ENCODE measurements around the gene CRYGD. TPM values are rescaled to one million over a fixed set of nuclear protein-coding genes. Genes with fewer than 3 reads are reported as not detected.
"Not testable (repeated sequence)": the region's sequence is repeated elsewhere in the genome, so short reads cannot be mapped to it uniquely, and the experiment has no call there.

CRYGD gene
- total RNA-seq, 4 donors from 2014 or later, result not detected

DNA sequence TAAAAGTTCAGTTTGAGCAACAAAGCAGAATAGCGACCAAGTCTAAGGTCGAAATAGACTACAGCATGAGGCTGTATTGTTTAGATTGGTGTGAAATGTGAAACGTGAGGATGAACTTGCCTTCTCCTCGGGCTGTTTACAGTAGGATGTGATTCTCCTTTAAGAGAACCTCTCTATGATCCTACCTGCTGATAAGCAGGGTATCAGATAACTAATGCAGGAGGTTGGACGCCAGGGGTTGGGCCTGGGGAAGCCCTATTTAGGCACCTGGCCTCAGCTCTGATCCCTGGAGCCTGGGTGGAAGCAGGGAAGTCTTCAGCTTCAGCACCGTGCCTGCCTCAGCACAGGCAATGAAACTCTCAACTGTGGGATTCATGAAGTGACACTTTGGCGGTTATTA is 11.4 kb downstream of the CRYGD start:
- no peak for DNase-seq (ENCODE audit: low spot score)
- no peak for TF ChIP-seq CTCF (IDR thresholded peaks at IDR 0.05)
- no peak for ATAC-seq (ENCODE audit: low FRiP score)

DNA sequence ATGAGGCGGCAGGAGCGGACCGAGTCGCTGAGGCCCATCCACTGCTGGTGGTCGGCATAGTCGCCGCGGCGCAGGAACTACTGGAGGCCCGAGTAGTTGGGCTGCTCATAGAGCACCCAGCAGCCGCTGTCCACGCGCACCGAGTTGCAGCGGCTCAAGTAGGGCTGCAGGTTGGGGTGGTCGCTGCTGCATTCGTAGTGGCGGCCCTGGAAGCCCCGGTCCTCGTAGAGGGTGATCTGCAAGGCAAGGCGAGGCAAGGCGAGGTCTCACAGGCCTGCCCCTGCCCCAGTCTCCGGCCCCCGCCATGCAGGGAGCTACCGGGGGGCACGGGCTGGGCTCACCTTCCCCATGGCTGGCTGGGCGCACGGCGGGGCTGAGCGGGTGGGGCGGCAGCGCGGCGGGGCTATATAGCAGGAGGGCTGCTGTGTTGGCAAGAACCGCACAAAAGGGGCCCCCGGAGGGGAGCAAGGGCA is 12.0 kb downstream of the CRYGD start:
- not testable (repeated sequence) for DNase-seq (ENCODE audit: low spot score); ATAC-seq (ENCODE audit: low FRiP score)

DNA sequence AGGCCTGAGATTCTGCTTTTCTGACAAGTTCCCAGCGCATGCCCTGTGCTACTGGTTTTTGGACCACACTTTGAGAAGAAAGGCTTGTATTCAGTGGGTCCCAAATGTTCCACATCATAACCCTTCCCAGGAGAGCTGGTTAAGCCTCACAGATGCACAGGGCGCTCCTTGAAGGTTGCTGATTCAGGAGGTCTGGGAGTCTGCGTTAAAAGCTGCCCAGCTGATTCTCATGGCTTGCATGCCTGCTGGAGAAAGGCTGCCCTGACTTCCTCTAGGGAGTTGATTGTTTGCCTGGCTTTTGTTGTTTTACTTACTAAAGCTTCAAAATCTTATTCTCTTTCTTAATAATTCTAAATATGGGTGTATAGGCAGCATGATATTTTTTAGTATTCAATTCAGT is 20.7 kb downstream of the CRYGD start:
- no peak for DNase-seq (ENCODE audit: low spot score)
- no peak for TF ChIP-seq CTCF (IDR thresholded peaks at IDR 0.05)
- no peak for ATAC-seq (ENCODE audit: low FRiP score)

DNA sequence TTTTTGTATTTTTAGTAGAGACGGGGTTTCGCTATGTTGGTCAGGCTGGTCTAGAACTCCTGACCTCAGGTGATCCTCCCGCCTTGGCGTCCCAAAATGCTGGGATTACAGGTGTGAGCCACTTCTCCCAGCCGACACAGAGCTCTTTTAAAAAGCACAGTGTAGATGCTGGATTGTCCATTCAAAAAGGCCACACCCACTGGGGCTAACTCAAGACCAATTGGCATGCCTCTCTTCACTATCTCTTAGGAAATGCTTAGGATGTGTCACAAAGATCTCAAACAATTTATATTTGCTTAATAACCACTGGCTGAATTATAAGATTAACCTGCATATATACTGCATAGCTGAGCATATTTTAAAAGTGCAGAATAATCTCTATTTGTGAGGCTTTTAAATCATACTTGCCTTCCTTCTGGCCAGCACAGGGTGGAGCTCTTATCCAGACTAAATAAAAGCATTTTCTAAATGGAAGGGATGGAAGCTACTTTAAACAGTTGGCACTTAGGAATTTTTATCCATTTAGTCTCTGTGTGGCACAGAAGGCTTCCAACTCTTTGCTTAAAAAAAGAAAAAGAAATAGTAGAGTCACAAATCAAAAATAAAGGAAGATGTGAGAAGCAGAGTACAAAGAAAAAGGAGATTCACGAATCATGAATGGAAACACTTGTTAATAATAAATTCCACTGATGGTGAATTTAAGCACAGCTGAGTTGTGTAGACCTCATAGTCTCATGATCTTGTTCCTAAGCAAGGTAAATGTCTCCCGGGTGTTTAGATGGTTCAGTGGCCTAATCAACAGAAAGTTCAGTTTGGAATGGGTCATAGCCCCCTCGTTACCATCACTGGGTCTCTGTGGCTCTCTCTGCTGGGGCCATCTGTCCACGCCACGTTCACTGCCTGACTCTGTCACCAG is 22.4 kb downstream of the CRYGD start:
- TF ChIP-seq CTCF (IDR thresholded peaks at IDR 0.05), result no peak
- DNase-seq (ENCODE audit: low spot score), result no peak
- ATAC-seq (ENCODE audit: low FRiP score), result no peak

DNA sequence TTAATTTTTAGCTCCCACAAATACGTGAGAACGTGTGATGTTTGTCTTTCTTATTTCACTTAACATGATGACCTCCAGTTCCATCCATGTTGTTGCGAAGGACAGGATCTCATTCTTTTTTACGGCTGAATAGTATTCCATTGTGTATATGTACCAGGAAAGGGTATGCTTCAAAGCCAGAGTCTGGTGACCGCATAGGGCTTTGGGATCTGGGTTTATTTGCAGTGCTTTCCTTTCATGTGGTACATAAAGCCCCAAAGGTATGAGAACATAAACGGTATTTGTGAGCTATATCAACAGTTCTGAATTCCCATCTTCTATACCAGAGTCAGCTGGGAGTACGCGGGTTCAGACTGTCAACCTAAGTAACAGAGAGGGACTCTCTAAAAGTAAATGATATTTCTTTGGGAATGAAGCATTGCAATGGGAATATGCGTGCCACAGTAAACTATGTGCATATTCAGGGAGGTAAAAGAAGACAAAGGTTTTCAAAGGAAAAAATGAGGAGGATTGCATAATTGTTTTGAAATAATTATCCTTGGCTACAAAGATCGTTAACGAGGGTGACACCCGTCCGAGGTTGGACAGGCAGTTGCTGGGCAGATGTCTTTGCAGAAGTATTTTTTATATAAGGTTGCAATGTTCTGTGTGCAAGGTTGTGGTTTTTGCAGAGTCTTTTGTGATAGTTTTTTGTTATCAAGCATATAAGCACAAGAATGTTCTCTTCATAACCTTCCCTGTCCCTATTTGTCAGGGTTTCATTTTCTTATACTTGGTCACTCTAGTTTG is 24.4 kb downstream of the CRYGD start:
- no peak for TF ChIP-seq CTCF (IDR thresholded peaks at IDR 0.05)
- ATAC-seq (ENCODE audit: low FRiP score), result no peak
- no peak for DNase-seq (ENCODE audit: low spot score)

GRCh38 chr2:208098701-208099100 is 25.6 kb downstream of the CRYGD start:
- DNase-seq (ENCODE audit: low spot score); ATAC-seq (ENCODE audit: low FRiP score): not testable (repeated sequence)

DNA sequence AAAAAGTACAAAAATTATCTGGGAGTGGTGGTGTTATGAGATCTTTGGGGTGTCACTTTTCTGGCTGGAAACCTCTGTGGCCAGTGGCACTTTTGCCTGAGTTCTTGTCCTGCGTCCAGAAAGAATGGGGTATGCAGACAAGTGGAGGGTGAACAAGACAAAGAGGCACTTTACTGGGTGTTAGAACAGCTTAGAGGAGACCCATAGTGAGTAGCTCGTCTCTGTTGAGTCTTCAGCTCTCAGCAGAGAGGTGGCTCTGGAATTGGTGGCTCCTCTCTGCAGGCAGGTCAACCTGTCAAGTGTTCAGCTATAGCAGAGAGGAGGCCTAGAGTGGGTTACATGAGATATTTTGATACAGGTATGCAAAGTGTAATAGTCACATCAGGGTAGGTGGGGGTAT is 26.1 kb downstream of the CRYGD start:
- TF ChIP-seq CTCF (IDR thresholded peaks at IDR 0.05), result no peak
- ATAC-seq (ENCODE audit: low FRiP score) (no peak), DNase-seq (ENCODE audit: low spot score) (no peak)

DNA sequence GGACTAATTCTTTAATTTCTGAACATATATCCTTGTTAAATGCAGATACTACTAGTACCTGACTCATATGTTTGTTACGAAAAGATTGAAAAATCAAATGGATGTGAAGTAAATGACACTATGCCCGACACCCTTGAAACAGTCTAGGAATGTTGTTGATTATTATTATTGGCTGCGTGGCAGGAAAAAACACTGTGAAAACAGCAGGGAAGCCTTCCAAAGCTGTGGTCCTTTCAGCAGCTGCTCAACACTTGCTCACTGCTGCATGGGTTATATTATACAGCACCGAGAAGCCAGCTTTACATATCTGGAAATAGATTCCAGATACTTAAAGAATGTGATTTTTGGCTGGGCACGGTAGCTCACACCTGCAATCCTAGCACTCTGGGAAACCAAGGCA is 26.5 kb downstream of the CRYGD start:
- DNase-seq (ENCODE audit: low spot score) (no peak), ATAC-seq (ENCODE audit: low FRiP score) (no peak)
- TF ChIP-seq CTCF (IDR thresholded peaks at IDR 0.05), result no peak

Data from omental fat pad (tissue), 4 donors.